SU-DHL-6 (cell line): ENCODE measurements around the gene OPRM1.

Experiments used
- CTCF ChIP-seq: fragments of 200-600 bp; sonication (generic); IDR thresholded peaks from one replicate; pipeline ENCODE4 v1.5.1; 2017; ENCODE audit warnings: antibody characterized with exemption, mild to moderate bottlenecking, low read length, moderate library complexity; ENCODE audit not compliant: insufficient read depth, poor library complexity, severe bottlenecking
- EZH2phosphoT487 ChIP-seq: fragments of 200-600 bp; sonication (generic), shearing (Covaris generic); conservative IDR thresholded peaks from 2 replicates; pipeline ENCODE4 v1.6.1; 2018; ENCODE audit warnings: mild to moderate bottlenecking, antibody characterized with exemption, low read length, moderate library complexity, mixed read lengths

GRCh38 chr6:154165478-154165877 is 126.4 kb downstream of the OPRM1 start:
- TF ChIP-seq CTCF (no peak), EZH2phosphoT487 (no peak)
